Endothelial cell of umbilical vein (primary cell): Measurements from ENCODE around the gene ARID1B. TPM values are rescaled to one million over a fixed set of nuclear protein-coding genes. Genes with fewer than 3 reads are reported as not detected.

Experiments
- BruUV-seq: library from RNA; stranded (reverse); fragments of 400-500 nt; replicated peaks from 2 replicates; lab custom pipeline; 2021; lab: Mats Ljungman, UMichigan
- CTCF ChIA-PET: fragments of 300-600, 350-600 bp; sonication (Branson Sonifier 250); formaldehyde crosslinking; loops from one replicate; lab custom pipeline; 2021; ENCODE audit warnings: antibody characterized with exemption, inconsistent platforms; lab: Charles Lee
- POLR2A ChIA-PET: fragments of 300-600, 350-600 bp; sonication (Branson Sonifier 250); formaldehyde crosslinking; loops from one replicate; lab custom pipeline; 2021; ENCODE audit warnings: antibody characterized with exemption, inconsistent platforms; lab: Charles Lee
- DNase-seq: peaks from one replicate; pipeline ENCODE4 v3.0.0-alpha.2; 2011; ENCODE audit warnings: low read depth, low spot score
- FAIRE-seq: peaks from 2 replicates; lab custom pipeline; 2011; peaks lifted over from hg19 to GRCh38; lab: Jason Lieb, UNC
- H2AFZ ChIP-seq: 2 replicates; pipeline ENCODE4 v1.6.0; 2012; ENCODE audit warnings: low read depth, low read length, control low read depth, inconsistent platforms
- H3K27ac ChIP-seq: 2 replicates; pipeline ENCODE4 v1.5.1; 2011; ENCODE audit warnings: low read depth, mild to moderate bottlenecking, control low read depth, low read length, moderate library complexity; ENCODE audit not compliant: insufficient read depth
- H3K27me3 ChIP-seq, 2 experiments: 2 replicates each; pipeline versions ENCODE4 v1.6.0 to v1.6.1; 2011; ENCODE audit warnings: low read length in 2 of 2, mixed read lengths in 1 of 2; ENCODE audit not compliant: control insufficient read depth in 2 of 2, insufficient read depth in 2 of 2
- H3K36me3 ChIP-seq, 2 experiments: 2 replicates in 1 of 2; 3 replicates in 1 of 2; pipeline ENCODE4 v1.5.1; 2011; ENCODE audit warnings: low read length in 2 of 2, mild to moderate bottlenecking in 1 of 2, moderate library complexity in 1 of 2; ENCODE audit not compliant: control insufficient read depth in 2 of 2, insufficient read depth in 2 of 2; ENCODE audit errors: extremely low read depth in 1 of 2
- H3K4me1 ChIP-seq: 3 replicates; pipeline ENCODE4 v1.5.1; 2011; ENCODE audit warnings: mild to moderate bottlenecking, low read length; ENCODE audit not compliant: control insufficient read depth, insufficient read depth; ENCODE audit errors: extremely low read depth
- H3K4me2 ChIP-seq: 2 replicates; pipeline ENCODE4 v1.6.1; 2011; ENCODE audit warnings: low read length, control low read depth, mixed read lengths; ENCODE audit not compliant: insufficient read depth
- H3K4me3 ChIP-seq, 3 experiments: fragments of 200-600 bp in 1 of 3; sonication (generic), shearing (Covaris generic) in 1 of 3; replicated peaks in 1 of 3; 2 replicates each; pipeline ENCODE4 v1.5.1; 2011 to 2016; ENCODE audit warnings: control low read depth in 3 of 3, low read length in 3 of 3, mild to moderate bottlenecking in 2 of 3, inconsistent platforms in 1 of 3, low read depth in 1 of 3, moderate library complexity in 1 of 3; ENCODE audit not compliant: insufficient read depth in 1 of 3
- H3K79me2 ChIP-seq: 2 replicates; pipeline ENCODE4 v1.6.0; 2012; ENCODE audit warnings: low read length, inconsistent platforms; ENCODE audit not compliant: control insufficient read depth, insufficient read depth
- H3K9ac ChIP-seq: replicated peaks from 2 replicates; pipeline ENCODE3; 2011; ENCODE audit warnings: low read length, control low read depth; ENCODE audit not compliant: insufficient read depth; ENCODE audit errors: extremely low read depth
- H3K9me1 ChIP-seq: replicated peaks from 3 replicates; pipeline ENCODE4 v1.6.0; 2011; ENCODE audit warnings: mild to moderate bottlenecking, low read length; ENCODE audit not compliant: control insufficient read depth, insufficient read depth; ENCODE audit errors: extremely low read depth
- H3K9me3 ChIP-seq: replicated peaks from 2 replicates; pipeline ENCODE4 v1.5.1; 2012; ENCODE audit warnings: low read length, inconsistent platforms; ENCODE audit not compliant: control insufficient read depth, insufficient read depth
- H4K20me1 ChIP-seq: replicated peaks from 2 replicates; pipeline ENCODE3; 2011; ENCODE audit warnings: mild to moderate bottlenecking, low read length; ENCODE audit not compliant: control insufficient read depth, insufficient read depth; ENCODE audit errors: extremely low read depth
- FOS ChIP-seq: IDR thresholded peaks from 2 replicates; pipeline ENCODE4 v1.6.1; 2011; ENCODE audit warnings: mild to moderate bottlenecking, low read length, moderate library complexity, borderline replicate concordance; ENCODE audit not compliant: insufficient read depth
- GATA2 ChIP-seq: IDR thresholded peaks from 2 replicates; pipeline ENCODE4 v1.7.0; 2011; ENCODE audit warnings: low read depth, mild to moderate bottlenecking, moderate library complexity, mixed read lengths, low read length; ENCODE audit not compliant: insufficient read length, insufficient read depth
- JUN ChIP-seq: IDR thresholded peaks from 2 replicates; pipeline ENCODE4 v1.6.1; 2011; ENCODE audit warnings: borderline replicate concordance, low read depth; ENCODE audit not compliant: insufficient read length, insufficient read depth
- POLR2AphosphoS5 ChIP-seq: IDR thresholded peaks from 2 replicates; pipeline ENCODE4 v1.6.1; 2012; ENCODE audit warnings: low read depth, mild to moderate bottlenecking, control low read depth, low read length, moderate library complexity; ENCODE audit not compliant: insufficient read depth
- dilution Hi-C: fragments of 300-500 bp; cut with MboI; formaldehyde crosslinking; loops from one replicate; pipeline ENCODE4 v1.15.0; 2019; ENCODE audit warnings: low sequenced_read_pairs; ENCODE audit not compliant: extremely low pct_ligation_motif_present
- intact Hi-C: fragments of 100-400 bp; cut with micrococcal nuclease; formaldehyde crosslinking; loops from one replicate; pipeline ENCODE4 v1.10.0; 2022
- polyA plus RNA-seq, 4 experiments: library from polyadenylated mRNA; depleted of rRNA in 3 of 4; stranded (reverse) in 3 of 4; unstranded in 1 of 4; fragments of >200 nt; gene quantifications; 2 replicates each; pipeline versions ENCODE4 v1.2.1 to v1.2.3, GENCODE V29; 2011 to 2012; ENCODE audit warnings: missing spikeins in 1 of 4
- total RNA-seq: library from RNA; stranded (reverse); gene quantifications from 2 replicates; pipeline ENCODE4 v1.2.3, GENCODE V29; 2021
- TF ChIP-seq, protein P1 (sequence below), 2 donors: IDR thresholded peaks; 1 replicate in 1 of 2; 2 replicates in 1 of 2; pipeline ENCODE4 v1.5.1; 2011; ENCODE audit warnings: low read length in 2 of 2, mild to moderate bottlenecking in 2 of 2, moderate library complexity in 2 of 2, control low read depth in 1 of 2, inconsistent platforms in 1 of 2, low read depth in 1 of 2; ENCODE audit not compliant: insufficient read depth in 1 of 2; ENCODE audit errors: extremely low read depth in 1 of 2

The ARID1B gene
- total and polyA plus RNA-seq, 2 donors (not counting 3 experiments of a cell fraction or from before 2014, with no cell fraction given), result 21.8 to 89.5 TPM

GRCh38 chr6:157143171-157143889 is 366.2 kb downstream of the ARID1B start:
- no peaks in the 10 kb centered on the region for H4K20me1 ChIP-seq
- H3K9me3 ChIP-seq, result no peaks in the 10 kb centered on the region
- BruUV-seq, result no TSS peak
- CTCF ChIA-PET, result interaction anchor here (0.6 to 2.5 kb wide), 7 partner anchors 8 to 109 kb away, joined by 3 to 8 read pairs (median 5); no protein-coding TSS in a partner anchor
- H3K4me1 ChIP-seq, result peaks cover 33% of the 10 kb centered on the region
- no peaks in the 10 kb centered on the region for H3K79me2 ChIP-seq
- H3K9me1 ChIP-seq, result no peaks in the 10 kb centered on the region
- peak overlapping the region; percentile 44 for H3K9ac ChIP-seq
- no peak overlapping the region for H3K4me3 ChIP-seq
- no peaks in the 10 kb centered on the region for H3K27me3 ChIP-seq
- peaks cover 0 to 5% of the 10 kb centered on the region in 2 experiments for H3K36me3 ChIP-seq
- FAIRE-seq (peak; percentile 93), DNase-seq (peak; percentile 91)
- peak; percentile 74 for TF ChIP-seq POLR2AphosphoS5
- peak; percentile 52 for TF ChIP-seq JUN
- TF ChIP-seq GATA2, result peak; percentile 86
- TF ChIP-seq, protein P1, sequence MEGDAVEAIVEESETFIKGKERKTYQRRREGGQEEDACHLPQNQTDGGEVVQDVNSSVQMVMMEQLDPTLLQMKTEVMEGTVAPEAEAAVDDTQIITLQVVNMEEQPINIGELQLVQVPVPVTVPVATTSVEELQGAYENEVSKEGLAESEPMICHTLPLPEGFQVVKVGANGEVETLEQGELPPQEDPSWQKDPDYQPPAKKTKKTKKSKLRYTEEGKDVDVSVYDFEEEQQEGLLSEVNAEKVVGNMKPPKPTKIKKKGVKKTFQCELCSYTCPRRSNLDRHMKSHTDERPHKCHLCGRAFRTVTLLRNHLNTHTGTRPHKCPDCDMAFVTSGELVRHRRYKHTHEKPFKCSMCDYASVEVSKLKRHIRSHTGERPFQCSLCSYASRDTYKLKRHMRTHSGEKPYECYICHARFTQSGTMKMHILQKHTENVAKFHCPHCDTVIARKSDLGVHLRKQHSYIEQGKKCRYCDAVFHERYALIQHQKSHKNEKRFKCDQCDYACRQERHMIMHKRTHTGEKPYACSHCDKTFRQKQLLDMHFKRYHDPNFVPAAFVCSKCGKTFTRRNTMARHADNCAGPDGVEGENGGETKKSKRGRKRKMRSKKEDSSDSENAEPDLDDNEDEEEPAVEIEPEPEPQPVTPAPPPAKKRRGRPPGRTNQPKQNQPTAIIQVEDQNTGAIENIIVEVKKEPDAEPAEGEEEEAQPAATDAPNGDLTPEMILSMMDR (IDR thresholded peaks at IDR 0.05; ENCODE audit: extremely low read depth in 1 of 2, insufficient read depth in 1 of 2, low read depth in 1 of 2, low read length in 2 of 2), result no peak
- TF ChIP-seq FOS, result peak; percentile 73
- dilution Hi-C loops, result no loop called here
- intact Hi-C loops, result loop anchor here (1.0 to 2.0 kb wide), 2 partner anchors 14 to 41 kb away; no protein-coding TSS in a partner anchor
- POLR2A ChIA-PET, result no interaction called here
- peak overlapping the region; percentile 19 for H3K4me2 ChIP-seq
- peak overlapping the region; percentile 63 for H3K27ac ChIP-seq
- no peak overlapping the region for H2AFZ ChIP-seq
